Fibroblast of mammary gland (primary cell): ENCODE measurements around the gene ACTBL2.
"Not testable (repeated sequence)": the region's sequence is repeated elsewhere in the genome, so short reads cannot be mapped to it uniquely, and the experiment has no call there.

ENCODE experiments used
- DNase-seq: peaks from one replicate; pipeline ENCODE4 v3.0.0-alpha.2; 2010; ENCODE audit warnings: low read depth
- H3K4me3 ChIP-seq: 2 replicates; pipeline ENCODE4 v1.5.1; 2011; ENCODE audit warnings: low read depth, mild to moderate bottlenecking, low read length, moderate library complexity; ENCODE audit not compliant: control insufficient read depth
- TF ChIP-seq, protein P1 (sequence below): conservative IDR thresholded peaks from 2 replicates; pipeline ENCODE4 v1.5.1; 2011; ENCODE audit warnings: low read depth, low read length, inconsistent platforms; ENCODE audit not compliant: control insufficient read depth, insufficient read depth

ACTBL2 gene

DNA sequence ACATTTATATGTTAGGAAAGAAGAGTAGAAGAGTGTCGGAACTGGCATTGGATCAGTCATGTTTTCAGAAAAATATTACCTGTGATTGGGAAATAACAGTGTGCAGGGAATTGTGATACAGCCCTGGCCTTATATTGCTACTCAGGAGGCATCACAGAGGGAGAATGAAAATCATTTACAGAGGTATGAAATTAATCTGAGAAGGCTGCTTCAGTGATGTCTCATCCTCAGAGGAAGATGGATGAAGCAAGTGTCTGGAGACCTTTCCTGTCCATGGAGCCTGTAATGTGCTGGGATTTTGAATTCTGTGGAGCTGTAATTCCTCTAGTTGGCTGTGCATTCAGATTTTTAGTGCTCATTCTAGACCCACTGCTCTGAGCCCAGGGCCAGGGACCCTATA lies 3.8 kb downstream of the ACTBL2 start:
- DNase-seq: no peak
- TF ChIP-seq, protein P1, sequence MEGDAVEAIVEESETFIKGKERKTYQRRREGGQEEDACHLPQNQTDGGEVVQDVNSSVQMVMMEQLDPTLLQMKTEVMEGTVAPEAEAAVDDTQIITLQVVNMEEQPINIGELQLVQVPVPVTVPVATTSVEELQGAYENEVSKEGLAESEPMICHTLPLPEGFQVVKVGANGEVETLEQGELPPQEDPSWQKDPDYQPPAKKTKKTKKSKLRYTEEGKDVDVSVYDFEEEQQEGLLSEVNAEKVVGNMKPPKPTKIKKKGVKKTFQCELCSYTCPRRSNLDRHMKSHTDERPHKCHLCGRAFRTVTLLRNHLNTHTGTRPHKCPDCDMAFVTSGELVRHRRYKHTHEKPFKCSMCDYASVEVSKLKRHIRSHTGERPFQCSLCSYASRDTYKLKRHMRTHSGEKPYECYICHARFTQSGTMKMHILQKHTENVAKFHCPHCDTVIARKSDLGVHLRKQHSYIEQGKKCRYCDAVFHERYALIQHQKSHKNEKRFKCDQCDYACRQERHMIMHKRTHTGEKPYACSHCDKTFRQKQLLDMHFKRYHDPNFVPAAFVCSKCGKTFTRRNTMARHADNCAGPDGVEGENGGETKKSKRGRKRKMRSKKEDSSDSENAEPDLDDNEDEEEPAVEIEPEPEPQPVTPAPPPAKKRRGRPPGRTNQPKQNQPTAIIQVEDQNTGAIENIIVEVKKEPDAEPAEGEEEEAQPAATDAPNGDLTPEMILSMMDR: no peak
- no peak overlapping the region for H3K4me3 ChIP-seq

DNA sequence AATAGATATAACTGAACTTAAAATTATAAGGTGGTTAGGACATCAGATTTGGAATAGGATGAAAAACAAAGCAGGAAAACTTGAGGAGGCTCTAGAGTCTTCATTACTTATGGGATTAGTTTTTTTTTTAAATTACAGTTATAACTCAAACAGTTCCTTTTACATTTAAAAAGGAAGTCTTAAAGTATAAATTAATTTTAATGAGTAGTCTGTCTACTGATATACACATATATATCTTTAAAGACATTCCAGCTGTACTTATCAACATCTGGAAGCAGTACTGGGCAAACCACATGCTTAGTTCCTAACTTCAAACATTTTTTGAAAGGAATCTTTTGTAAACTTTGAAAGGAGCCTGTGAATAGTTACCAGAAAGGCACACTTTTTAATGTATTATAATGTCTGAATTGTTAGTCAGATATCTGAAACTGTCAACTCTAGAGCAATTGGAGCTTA lies 6.0 kb downstream of the ACTBL2 start:
- no peak for DNase-seq
- TF ChIP-seq, protein P1: no peak
- H3K4me3 ChIP-seq: no peak overlapping the region

DNA sequence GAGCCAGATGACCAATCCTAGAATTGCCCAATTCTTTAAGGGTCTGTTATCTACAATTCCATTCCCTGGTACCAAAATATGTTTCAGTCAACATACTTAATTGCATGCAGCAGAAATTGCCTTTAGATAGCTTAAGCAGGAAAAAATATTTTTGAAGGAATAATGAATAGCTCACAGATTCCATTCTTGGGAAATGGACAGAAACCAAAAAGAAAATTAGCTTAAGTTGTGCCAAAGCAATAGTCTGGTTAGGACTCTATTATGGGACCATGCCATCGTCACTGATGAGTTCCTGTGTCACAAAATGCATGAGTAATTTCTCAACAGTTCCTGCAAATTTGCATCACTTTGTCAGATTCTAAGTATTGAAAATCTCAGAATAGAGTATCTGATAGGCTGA lies 12.3 kb downstream of the ACTBL2 start:
- TF ChIP-seq, protein P1: no peak
- H3K4me3 ChIP-seq: no peak overlapping the region

DNA sequence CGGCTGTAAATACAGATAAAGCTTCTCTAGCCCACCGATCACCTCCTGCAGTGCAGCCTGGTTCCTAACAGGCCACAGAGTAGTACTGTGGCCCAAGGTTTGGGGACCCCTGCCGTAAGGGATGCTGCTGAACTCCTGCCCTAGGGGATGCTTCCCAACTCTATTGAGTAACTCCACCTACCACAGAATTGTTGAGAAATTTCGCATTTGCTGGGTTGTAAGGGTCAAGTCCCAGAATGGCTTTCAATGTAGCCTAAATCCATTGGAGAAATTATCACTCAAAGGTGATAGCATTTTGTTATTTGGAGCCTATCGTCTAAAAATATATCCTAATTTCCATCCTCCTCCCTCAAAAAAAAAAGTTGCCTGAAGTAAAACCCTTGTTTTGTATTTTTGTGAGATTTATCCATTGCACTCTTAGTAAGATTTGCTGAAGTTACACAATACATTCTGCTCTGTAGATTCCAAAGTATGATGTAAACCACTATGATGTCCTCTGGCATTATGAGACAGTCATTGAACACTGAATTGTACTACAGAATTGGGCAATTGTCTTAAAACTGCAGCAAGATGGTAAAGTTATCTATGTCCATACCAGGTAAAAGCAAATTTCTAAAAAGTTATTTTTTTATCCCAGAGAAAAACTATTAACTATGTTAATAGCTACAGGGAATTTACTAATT lies 14.0 kb downstream of the ACTBL2 start:
- TF ChIP-seq, protein P1: no peak
- peak; percentile 87 for DNase-seq
- H3K4me3 ChIP-seq: no peak overlapping the region

More for the DNA sequence above, 12.3 kb downstream of the ACTBL2 start:
- DNase-seq: no peak

DNA sequence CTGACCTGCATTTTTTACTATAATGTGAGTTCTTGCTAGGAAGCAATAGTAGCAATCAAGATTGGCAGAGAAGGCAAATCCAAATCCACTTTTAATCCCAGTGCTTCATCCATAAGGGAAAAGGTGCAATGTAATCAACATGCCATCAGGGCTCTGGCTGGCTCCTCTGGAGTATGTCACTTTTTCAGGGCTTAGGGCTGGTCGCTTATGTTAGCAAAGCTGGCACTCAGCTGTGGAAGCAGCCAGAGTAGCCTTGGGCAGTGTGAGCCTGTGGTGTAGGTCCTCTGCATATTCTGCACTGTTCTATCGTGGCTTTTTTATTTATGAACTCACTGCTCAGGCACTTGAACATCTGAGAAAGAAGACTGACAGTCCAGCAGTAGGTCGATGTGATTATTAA lies 16.1 kb downstream of the ACTBL2 start:
- TF ChIP-seq, protein P1: no peak
- DNase-seq: no peak
- no peak overlapping the region for H3K4me3 ChIP-seq

DNA sequence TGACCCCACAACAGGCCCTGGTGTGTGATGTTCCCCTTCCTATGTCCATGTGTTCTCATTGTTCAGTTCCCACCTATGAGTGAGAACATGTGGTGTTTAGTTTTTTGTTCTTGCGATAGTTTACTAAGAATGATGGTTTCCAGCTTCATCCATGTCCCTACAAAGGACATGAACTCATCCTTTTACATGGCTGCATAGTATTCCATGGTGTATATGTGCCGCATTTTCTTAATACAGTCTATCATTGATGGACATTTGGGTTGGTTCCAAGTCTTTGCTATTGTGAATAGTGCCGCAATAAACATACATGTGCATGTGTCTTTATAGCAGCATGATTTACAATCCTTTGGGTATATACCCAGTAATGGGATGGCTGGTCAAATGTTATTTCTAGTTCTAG lies 22.6 kb downstream of the ACTBL2 start:
- DNase-seq, H3K4me3 ChIP-seq: not testable (repeated sequence)

DNA sequence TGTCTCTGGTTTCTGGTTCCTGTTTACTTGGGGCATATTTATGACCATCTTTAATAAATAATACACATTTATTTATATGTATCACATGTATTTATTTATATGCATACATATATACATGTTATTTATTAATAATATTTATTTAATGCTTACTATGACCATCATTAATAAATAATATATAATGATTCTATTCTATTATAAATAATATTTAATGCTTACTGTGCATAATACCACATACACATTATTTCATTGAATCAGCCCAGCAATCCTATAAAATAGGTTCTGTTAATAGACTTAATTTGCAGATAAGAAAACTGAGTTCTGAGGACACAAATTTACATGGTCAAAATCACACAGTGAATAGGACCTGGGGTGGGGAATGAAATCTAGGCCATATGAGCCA lies 24.2 kb downstream of the ACTBL2 start:
- DNase-seq: no peak
- TF ChIP-seq, protein P1: no peak
- H3K4me3 ChIP-seq: no peak overlapping the region
